Left renal cortex interstitium (tissue), 4 donors: Measurements from ENCODE around the gene MFAP2. TPM values are rescaled to one million over a fixed set of nuclear protein-coding genes. Genes with fewer than 3 reads are reported as not detected.

ENCODE experiments used
- DNase-seq, 4 donors: peaks; one replicate each; pipeline ENCODE4 v3.0.0-alpha.2; 2013; ENCODE audit warnings: low read depth in 4 of 4, low spot score in 2 of 4, missing footprints in 1 of 4
- polyA plus RNA-seq, 4 donors: library from polyadenylated mRNA; unstranded; fragments of 120-200 nt; gene quantifications; one replicate each; pipeline ENCODE4 v1.2.1, GENCODE V29; 2013; ENCODE audit not compliant: insufficient read length in 4 of 4

MFAP2 gene
- polyA plus RNA-seq, 4 donors, result 186 to 305 (median 215) TPM

DNA sequence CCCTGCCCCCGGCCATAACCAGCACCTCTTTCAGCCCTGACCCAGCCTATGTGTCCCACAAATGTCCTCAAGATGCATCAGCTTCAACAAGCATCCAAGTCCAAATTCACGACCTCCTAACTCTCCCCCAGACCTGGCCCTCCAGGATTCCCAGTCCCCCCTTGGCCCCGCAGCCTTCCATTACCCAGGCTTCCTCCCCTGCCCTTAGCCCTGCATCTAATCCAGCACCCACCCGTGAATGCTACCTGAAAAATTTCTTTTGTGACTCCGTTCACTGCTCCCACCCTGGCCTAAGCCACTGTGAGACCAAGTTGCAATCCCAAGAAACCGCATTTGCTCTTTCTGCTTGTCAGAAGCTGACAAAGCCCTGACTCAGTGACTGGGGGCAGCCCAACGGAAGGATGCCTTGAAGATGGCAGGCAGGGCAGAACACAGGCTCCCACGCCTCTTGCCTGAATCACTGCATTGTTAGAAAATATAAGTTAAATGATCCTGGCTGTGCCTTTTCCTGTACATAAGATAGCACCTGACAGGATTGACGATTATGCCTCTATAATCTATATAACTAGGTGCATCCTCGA is 939 bp upstream of the MFAP2 start:
- no peak for DNase-seq

DNA sequence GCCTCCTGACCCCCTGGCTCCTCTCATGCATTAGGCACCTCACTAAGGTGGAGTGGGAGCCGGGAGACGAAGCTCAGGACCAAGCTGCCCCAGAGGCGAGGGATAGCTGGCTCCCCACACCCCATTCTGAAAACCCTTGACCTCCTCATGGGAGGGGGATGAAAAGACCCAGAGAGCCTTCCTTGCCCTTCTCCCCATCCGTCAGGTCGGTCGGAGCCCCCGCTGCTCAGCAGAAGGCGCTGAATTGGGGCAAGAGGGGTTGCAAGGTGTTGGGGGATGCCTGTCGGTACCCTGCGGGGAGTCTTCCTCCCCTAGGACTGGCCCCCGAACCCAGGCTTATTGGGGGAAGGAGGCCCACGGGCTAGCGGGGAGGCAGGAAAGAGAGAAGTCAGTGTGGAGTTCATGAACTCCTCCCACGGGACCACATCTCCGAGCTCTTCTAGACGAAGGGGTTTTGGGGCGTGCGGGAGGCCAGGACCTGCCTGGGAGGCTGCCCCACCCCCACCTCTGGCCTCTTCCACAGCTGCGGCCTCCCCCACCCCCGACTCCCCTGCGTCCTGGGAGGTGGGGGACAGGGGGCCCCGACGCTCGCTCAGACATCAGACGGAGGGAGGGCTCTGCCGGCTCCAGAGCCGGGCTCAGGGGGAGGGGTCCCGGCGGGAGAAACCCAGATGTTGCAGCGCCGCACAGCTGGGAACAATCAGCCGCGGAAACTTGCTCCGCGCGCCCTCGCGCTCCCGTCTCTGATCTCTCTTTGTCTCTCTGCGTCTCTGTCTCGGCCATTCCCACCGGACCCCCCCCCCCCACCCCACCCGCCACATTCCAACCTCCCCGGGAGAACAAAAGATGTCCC is 719 bp downstream of the MFAP2 start:
- peak in 1 of 4 donors; percentile 54 for DNase-seq

DNA sequence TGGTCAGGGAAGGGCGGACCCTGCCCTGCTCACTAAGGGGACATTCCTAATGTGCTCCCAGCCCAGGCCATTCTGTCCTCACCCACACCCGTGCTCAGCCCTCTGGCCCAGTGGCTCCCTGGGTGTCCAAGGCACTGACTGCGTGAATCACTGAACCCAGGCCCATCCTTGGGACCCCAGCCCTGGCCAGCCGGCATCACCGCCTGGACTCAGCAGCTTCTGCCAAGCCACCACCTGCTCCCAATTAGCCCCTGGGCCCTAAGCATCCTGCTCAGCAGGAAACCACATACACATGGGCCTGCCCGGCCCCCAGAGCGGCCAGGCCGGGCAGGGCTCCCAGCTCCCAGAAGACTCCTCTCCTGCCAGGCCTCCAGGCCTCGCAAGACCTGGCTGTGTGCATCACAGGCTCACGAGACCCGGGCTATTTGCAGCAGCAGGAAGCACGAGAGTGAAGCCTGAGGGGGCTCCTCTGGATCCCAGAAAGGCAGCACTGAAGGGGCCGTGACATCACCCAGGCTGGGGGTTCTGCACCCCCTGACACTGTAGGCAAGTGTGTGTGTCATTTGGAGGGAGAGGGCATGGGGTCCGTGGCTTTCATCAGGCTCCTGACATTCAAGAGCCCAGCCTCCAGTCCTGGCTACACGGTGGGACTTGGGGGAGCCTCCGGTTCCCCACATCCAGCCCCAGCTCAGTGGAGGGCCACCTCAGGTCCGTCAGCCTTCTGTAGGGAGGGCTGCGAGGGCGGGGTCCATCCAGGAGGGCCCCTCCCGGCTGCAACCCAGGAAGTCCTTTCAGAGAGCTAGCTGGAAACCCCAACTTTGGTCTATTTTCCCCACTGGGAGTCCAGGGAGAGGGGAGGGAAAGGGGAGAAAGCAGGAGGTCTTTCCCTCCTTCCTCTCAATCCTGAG is 1.6 kb downstream of the MFAP2 start:
- DNase-seq, result no peak

DNA sequence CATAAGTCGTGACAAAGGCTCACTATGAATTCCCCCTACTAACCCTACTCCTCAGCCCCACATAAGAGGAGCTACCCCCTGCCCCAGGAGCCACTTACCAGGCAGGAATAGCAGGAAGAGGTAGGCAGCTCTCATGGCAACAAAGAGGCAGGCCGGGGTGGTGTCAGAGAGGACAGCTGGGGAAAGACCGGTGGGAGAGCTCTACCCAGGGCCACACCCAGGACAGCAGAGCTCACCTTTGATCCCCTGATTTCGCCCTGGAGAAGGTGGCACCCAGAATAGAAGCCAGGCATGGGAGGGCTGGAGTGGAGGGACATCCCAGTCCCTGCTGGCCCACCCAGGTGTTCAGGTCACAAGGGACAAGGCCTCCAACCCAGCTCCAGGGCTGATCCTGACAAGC is 2.3 kb downstream of the MFAP2 start:
- DNase-seq, result no peak

DNA sequence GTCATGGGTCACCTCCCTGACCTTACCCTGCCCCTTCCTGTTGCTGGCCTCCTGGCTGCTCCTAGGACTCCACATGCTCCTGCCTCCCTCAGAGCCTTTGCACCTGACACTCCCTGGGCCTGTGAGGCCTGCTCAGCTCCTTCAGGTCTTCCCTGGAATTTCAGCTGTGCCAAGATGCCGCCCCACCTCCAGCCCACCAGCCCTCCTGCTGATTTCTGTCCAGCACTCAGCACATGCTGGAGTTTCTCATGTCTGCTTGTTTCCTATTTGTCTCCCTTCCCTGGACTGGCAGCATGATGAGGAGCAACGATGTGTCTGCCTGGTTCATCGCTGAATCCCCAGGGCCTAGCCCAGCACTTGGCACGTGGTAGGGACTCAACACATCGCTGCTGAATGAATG is 3.0 kb downstream of the MFAP2 start:
- no peak for DNase-seq

DNA sequence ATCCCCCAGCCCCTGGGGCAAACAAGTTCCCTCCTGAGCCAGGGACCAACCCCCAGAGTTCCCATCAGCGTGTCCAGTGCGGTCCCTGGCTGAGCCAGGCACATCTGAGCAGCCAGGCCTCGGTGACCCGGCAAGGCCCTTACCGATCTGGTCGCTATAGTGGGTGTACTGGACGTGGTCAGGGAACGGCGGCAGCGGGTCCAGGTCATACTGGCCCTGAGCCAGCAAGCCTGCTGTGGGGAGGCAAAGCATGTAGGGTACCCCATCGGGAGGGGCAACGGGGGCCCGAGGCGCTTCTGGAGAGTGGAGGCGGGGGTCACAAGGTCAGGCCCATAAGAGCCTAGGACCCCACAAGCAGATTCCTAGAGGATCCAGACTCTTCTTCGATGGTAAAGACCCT is 3.5 kb downstream of the MFAP2 start:
- DNase-seq, result no peak

DNA sequence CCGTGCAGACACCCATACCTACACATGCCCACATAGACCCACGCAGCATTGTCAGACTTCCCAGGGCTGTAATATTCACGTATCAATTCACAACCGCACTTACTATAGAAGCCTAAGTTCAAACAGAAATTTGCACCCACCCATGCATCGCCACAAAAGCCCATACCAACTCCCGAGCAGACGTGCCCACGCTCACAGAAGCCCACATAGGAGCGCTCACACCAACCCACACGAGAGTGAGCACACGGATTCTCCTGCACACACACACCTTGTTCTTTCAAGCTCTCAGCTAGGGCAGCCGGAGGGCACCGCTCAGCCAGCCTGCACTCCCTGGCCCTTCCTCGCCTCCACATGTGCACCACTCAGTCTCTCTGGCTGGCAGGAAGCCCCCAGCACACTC is 4.6 kb downstream of the MFAP2 start:
- DNase-seq, result no peak

DNA sequence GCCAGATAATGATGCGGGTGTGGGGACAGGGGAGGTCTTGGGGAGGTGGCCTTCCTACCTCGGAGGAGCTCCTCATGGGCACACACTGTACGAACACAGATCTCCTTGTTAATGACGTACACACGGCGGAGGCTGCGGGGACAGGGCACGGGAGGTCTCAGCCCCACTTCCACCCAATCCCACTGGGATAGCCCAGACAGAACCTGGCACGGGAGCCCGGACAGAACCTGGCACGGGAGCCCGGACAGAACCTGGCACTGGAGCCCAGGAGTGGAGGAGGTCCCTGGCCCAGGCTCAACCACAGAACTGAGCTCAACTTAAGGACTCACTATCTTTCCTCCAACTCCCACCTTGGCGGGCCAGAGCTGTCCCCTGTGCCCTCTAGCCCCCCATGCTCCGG is 5.2 kb downstream of the MFAP2 start:
- DNase-seq, result no peak

DNA sequence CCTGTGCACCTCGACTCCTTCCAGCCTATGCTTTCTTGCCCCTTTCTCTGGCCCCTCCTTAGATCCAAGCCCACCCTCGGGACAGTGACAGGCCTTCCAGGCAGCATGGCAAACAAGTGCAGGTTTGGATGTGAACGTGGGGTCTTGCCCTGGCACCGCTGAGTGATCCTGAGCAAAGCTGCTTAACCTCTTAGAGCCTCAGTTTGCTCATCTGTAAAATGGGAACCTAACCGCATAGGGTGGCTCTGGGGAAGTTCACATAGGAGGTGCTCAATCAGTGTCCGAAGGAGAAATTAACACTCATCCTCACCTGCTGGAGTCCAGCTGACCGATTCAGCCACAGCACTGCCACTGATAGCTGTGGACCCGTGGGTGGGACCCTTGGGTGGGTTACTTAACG is 7.2 kb downstream of the MFAP2 start:
- DNase-seq, result no peak

DNA sequence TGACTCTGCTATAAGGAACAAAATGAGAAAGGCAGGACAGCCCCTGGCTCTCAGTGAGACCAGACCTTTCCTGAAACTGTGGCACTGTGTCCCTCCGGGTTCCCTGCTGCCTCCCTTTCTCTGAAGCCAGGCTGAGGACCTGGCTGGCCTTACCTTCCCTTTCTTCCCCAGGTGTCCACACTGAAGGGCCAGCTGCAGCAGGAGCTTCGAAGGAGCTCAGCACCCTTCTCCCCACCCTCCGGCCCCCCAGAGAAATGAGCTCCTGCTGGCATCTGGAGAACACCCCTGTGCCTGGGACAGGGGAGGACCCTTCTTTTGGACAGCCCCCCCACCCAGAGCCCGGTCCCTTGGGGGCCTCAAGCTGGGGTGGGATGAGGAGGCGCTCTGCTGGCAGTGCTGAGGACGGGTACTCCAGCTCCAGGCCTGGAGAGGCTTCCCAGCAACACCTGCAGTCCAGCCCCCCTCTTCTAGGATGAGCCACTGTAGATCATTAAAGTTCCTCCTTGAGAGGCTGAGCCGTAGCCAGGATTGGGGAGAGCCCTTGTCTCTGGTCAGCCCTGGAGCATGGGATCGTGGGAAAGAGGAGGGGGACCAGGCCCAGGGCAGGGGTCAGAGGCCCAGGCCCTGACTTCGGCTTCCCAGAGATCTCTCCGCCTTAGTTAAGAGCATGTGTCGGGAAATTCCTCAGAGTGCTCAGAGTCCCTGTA is 8.1 kb downstream of the MFAP2 start:
- DNase-seq, result no peak

DNA sequence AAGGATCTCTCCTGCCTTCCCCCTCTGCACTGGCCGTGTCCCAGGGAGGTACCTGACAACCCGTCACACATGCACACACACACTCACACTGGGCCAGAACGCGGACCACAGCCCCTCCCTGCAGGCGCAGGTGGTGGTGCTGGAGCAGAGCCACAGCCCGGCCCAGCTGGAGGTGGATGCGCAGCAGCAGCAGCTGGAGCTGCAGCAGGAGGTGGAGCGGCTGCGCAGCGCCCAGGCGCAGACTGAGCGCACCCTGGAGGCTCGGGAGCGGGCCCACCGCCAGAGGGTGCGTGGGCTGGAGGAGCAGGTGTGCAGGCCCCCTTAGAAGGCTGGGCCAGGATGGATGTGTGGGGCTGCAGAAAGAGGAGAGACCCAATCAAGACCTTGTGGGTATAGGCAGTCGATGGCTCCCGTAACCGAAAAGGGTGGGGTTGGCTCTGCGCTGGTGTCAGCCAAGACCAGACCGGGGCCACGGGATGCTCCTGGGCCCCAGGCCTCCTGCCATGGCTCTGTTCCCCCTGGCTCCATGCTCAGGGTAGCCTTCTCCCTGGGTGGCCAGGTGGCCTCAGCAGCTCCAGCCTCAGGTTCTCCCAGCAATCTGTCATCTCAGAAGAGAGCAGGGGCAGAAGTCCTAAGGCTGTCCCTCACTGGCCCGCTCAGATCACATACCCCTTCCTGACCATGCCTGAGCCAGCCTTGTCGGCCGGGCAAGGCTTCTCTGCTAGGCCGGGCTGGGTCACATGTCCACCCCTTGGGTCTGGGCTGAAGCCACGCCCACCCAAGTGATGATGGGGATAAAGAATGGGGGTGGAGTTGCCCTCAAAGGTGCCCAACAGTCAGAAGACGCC is 8.9 kb downstream of the MFAP2 start:
- no peak for DNase-seq

DNA sequence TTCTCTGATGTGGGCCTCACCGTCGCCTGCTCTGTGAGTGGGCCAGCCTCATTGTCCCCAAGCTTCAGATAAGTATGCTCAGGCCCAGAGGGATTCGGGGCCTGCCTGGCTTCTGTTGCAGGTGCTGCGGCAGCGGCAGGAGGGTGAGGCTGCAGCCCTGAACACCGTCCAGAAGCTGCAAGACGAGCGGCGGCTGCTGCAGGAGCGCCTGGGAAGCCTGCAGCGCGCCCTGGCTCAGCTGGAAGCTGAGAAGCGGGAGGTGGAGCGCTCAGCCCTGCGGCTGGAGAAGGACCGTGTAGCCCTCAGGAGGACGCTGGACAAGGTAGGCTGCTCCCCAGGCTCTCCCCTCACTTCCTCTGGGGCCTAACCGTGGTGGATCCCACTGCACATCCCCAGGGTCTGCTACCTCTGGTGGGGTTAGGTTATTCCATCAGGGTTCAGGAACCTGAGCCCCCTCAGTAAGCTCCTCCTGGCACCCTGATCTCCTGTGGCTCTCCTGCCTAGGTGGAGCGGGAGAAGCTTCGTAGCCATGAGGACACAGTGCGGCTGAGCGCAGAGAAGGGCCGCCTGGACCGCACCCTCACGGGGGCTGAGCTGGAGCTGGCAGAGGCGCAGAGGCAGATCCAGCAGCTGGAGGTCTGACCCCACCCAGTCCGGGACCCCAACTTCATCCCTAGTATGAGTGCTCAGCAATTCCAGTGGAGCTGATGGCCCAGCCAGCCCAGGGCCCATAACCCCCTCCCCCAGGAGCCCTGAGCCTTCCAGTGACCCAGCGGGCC is 10.1 kb downstream of the MFAP2 start:
- no peak for DNase-seq

DNA sequence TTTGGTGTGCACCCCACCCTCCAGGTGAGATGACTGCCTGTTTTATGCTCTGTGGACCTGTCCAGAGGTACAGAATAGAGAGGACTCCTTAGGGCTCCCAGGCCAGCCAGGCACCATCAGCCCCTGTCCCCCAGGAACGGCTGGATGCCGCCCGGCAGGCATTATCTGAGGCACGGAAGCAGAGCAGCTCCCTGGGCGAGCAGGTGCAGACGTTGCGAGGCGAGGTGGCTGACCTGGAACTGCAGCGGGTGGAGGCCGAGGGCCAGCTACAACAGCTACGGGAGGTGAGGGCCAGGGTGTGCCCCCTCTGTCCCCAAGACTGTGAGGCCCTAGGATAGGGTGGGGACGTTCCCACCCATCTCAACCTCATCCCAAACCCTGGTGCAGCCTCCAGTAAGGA is 10.8 kb downstream of the MFAP2 start:
- DNase-seq, result no peak

DNA sequence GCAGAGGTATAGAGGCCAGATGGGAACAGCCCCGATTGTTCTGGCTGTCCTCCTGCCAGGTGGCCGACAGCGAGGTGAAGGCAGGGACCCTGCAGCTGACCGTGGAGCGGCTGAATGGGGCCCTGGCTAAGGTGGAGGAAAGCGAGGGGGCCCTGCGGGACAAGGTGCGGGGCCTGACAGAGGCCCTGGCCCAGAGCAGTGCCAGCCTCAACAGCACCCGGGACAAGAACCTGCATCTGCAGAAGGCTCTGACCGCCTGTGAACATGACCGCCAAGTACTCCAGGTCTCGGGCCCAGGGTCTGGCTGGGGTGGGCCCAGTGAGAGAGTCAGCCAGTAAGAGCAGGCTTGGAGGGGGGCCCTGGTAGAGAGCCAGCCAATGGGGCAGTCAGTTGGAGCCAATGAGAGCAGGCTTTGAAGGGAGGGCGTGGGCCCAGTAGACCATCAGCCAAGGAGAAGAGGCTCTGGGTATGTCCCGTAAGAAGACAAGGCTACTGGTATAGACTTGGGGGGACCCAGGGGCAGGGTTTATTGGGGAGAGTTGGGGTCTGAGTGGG is 11.3 kb downstream of the MFAP2 start:
- no peak for DNase-seq

DNA sequence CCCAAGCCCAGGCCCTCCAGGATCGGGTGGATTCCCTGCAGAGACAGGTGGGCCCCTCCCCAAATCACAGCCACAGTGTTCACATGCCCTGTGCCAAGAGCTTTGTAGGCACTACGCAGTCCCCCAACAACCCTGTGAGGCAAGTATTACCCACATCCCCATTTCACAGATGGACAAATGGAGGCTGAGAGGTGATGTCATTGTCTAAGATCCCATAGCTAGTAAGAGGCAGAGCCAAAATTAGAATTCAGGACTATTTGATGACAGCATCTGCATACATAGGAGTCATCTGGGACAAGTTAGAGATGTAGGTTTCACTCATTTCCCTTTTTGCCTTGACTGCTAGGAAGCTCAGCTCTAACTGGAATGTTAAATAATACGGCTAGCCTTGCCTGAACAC is 12.0 kb downstream of the MFAP2 start:
- DNase-seq, result no peak

DNA sequence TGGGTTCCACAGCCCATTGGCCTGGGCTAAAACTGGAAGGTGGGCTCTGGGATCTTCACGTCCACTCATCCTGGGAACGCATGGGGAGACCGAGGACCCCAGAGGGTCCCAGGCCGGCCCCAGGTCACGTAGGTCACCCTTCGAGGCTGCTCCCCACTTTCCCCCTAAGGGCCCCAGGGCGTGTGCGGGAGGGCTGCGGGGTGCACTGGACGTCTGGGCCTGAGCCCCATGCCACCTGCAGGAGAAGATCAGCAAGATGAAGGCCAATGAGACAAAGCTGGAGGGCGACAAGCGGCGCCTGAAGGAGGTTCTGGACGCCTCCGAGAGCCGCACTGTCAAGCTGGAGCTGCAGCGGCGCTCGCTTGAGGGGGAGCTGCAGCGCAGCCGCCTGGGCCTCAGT is 12.5 kb downstream of the MFAP2 start:
- DNase-seq, result no peak

DNA sequence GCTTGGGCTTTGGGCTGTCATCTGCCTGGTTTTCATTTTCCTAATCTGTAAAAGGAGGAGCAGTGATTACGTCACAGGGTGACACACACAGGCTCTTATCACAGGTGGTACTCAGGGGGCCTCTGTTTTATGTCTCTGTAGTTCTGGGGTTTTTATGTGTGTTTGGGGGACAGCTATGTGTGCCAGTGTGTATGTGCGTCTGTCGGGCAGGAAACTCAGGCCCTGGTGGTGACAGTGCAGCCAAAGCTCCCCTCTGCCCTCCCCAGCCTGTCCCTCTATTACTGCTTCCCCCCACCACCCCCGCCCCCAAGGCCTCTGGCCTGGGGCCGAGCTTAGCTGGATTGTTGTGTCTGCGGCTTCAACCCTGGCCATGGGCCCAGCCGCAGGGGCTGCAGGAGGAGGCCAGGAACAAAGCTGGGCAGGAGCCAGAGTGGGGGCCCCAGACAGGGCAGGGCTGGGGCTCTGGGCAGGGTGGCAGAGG is 13.3 kb downstream of the MFAP2 start:
- no peak for DNase-seq

DNA sequence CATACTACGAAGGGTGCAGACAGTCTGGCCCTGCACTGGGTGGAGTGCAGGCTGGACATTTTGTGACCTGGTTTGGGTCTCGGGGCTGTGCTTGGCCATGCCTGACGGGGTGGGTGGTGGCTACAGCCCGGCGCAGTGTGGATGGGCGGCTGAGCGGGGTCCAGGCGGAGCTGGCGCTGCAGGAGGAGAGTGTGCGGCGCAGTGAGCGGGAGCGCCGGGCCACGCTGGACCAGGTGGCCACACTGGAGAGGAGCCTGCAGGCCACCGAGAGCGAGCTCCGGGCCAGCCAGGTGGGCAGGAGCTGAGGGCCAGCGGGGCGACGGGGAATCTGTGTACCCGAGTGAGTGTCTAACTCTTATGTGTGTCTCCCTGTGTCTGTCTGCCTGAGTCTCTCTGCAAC is 14.1 kb downstream of the MFAP2 start:
- no peak for DNase-seq
